Measurements from ENCODE around the gene ZNF280D. TPM values are rescaled to one million over a fixed set of nuclear protein-coding genes. Genes with fewer than 3 reads are reported as not detected.

The ZNF280D gene
- total RNA-seq, 1 experiment from 2014 or later = 25.3 TPM

DNA sequence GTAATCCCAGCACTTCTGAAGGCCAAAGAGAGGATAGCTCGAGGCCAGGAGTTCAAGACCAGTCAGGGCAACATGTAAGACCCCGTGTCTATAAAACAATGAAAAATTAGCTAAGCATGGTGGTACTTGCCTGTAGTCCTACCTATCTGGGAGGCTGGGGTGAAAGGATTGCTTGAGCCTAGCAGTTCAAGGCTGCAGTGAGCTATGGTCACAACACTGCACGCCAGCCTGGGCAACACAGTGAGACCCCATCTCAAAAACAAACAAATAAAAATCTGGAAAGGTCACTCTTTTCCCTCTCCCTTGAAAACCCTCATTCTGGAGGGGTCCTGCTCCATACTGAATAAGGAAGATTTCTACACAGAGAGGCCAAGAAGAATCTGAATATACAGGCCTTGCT is 43.5 kb upstream of the ZNF280D start:
- no peaks in the 10 kb centered on the region for H3K36me3 ChIP-seq (ENCODE audit: control insufficient read depth in 1 of 2, insufficient read depth in 2 of 2, low read length in 2 of 2)
- H3K4me2 ChIP-seq (ENCODE audit: low read length) = no peak overlapping the region
- no peak overlapping the region for H2AFZ ChIP-seq (ENCODE audit: low read depth, low read length, poor library complexity, severe bottlenecking)
- ChIA-PET POLR2A (no interaction called here), RAD21 (ENCODE audit: low non-redundant PET in 1 of 2, low total read pairs in 2 of 2, uncharacterized antibody in 2 of 2, unreplicated experiment in 2 of 2) (no interaction called here), CTCF (no interaction called here)
- no peaks in the 10 kb centered on the region for H3K9me3 ChIP-seq (ENCODE audit: control insufficient read depth in 1 of 2, insufficient read depth in 1 of 2, low read depth in 1 of 2, low read length in 2 of 2)
- no peak overlapping the region for H3K4me3 ChIP-seq (replicated peaks in 1 of 2; ENCODE audit: low read depth in 1 of 2, low read length in 2 of 2)
- no peak overlapping the region for H3K9ac ChIP-seq (ENCODE audit: low read length)
- no peaks in the 10 kb centered on the region for H4K20me1 ChIP-seq (ENCODE audit: insufficient read depth)
- H3K79me2 ChIP-seq (ENCODE audit: insufficient read depth, low read length) = no peaks in the 10 kb centered on the region
- TF ChIP-seq POLR2A (IDR thresholded peaks at IDR 0.05; ENCODE audit: borderline replicate concordance, extremely low read depth, insufficient read depth, insufficient read length) (no peak), SP1 (IDR thresholded peaks at IDR 0.05; ENCODE audit: low read depth) (no peak), ZNF274 (IDR thresholded peaks at IDR 0.05; ENCODE audit: low read depth, low read length) (no peak), YY1 (IDR thresholded peaks at IDR 0.05; ENCODE audit: extremely low read depth, insufficient replicate concordance, low read depth, low read length) (no peak), EZH2phosphoT487 (IDR thresholded peaks at IDR 0.05; ENCODE audit: borderline replicate concordance) (no peak), ELF1 (IDR thresholded peaks at IDR 0.05; ENCODE audit: borderline replicate concordance, low read depth) (no peak), EZH2 (IDR thresholded peaks at IDR 0.05) (no peak), RAD21 (IDR thresholded peaks at IDR 0.05; ENCODE audit: low read depth) (no peak), CBX3 (IDR thresholded peaks at IDR 0.05; ENCODE audit: low read depth) (no peak), FOSL1 (IDR thresholded peaks at IDR 0.05; ENCODE audit: low read depth) (no peak), SRF (IDR thresholded peaks at IDR 0.05; ENCODE audit: low read depth) (no peak), ZFX (IDR thresholded peaks at IDR 0.05) (no peak), CEBPB (IDR thresholded peaks at IDR 0.05; ENCODE audit: low read depth) (no peak), POLR2AphosphoS5 (IDR thresholded peaks at IDR 0.05; ENCODE audit: low read depth, low read length) (no peak)
- TF ChIP-seq, protein P1, sequence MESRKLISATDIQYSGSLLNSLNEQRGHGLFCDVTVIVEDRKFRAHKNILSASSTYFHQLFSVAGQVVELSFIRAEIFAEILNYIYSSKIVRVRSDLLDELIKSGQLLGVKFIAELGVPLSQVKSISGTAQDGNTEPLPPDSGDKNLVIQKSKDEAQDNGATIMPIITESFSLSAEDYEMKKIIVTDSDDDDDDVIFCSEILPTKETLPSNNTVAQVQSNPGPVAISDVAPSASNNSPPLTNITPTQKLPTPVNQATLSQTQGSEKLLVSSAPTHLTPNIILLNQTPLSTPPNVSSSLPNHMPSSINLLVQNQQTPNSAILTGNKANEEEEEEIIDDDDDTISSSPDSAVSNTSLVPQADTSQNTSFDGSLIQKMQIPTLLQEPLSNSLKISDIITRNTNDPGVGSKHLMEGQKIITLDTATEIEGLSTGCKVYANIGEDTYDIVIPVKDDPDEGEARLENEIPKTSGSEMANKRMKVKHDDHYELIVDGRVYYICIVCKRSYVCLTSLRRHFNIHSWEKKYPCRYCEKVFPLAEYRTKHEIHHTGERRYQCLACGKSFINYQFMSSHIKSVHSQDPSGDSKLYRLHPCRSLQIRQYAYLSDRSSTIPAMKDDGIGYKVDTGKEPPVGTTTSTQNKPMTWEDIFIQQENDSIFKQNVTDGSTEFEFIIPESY (IDR thresholded peaks at IDR 0.05; ENCODE audit: extremely low read depth, insufficient replicate concordance, low read length) = no peak
- TF ChIP-seq, protein P2, sequence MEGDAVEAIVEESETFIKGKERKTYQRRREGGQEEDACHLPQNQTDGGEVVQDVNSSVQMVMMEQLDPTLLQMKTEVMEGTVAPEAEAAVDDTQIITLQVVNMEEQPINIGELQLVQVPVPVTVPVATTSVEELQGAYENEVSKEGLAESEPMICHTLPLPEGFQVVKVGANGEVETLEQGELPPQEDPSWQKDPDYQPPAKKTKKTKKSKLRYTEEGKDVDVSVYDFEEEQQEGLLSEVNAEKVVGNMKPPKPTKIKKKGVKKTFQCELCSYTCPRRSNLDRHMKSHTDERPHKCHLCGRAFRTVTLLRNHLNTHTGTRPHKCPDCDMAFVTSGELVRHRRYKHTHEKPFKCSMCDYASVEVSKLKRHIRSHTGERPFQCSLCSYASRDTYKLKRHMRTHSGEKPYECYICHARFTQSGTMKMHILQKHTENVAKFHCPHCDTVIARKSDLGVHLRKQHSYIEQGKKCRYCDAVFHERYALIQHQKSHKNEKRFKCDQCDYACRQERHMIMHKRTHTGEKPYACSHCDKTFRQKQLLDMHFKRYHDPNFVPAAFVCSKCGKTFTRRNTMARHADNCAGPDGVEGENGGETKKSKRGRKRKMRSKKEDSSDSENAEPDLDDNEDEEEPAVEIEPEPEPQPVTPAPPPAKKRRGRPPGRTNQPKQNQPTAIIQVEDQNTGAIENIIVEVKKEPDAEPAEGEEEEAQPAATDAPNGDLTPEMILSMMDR (IDR thresholded peaks at IDR 0.05 in 2 of 3, conservative IDR thresholded peaks at IDR 0.05 in 1 of 3; ENCODE audit: borderline replicate concordance in 1 of 3, insufficient read depth in 1 of 3, low read depth in 2 of 3, low read length in 2 of 3) = no peak
- TF ChIP-seq, protein P3, sequence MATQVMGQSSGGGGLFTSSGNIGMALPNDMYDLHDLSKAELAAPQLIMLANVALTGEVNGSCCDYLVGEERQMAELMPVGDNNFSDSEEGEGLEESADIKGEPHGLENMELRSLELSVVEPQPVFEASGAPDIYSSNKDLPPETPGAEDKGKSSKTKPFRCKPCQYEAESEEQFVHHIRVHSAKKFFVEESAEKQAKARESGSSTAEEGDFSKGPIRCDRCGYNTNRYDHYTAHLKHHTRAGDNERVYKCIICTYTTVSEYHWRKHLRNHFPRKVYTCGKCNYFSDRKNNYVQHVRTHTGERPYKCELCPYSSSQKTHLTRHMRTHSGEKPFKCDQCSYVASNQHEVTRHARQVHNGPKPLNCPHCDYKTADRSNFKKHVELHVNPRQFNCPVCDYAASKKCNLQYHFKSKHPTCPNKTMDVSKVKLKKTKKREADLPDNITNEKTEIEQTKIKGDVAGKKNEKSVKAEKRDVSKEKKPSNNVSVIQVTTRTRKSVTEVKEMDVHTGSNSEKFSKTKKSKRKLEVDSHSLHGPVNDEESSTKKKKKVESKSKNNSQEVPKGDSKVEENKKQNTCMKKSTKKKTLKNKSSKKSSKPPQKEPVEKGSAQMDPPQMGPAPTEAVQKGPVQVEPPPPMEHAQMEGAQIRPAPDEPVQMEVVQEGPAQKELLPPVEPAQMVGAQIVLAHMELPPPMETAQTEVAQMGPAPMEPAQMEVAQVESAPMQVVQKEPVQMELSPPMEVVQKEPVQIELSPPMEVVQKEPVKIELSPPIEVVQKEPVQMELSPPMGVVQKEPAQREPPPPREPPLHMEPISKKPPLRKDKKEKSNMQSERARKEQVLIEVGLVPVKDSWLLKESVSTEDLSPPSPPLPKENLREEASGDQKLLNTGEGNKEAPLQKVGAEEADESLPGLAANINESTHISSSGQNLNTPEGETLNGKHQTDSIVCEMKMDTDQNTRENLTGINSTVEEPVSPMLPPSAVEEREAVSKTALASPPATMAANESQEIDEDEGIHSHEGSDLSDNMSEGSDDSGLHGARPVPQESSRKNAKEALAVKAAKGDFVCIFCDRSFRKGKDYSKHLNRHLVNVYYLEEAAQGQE (IDR thresholded peaks at IDR 0.05; ENCODE audit: low read depth) = no peak
- intact Hi-C loops (cut with micrococcal nuclease) = no loop called here
- no peaks in the 10 kb centered on the region for H3K4me1 ChIP-seq (ENCODE audit: control insufficient read depth in 1 of 2, insufficient read depth in 2 of 2, low read length in 2 of 2)
- ATAC-seq = no peak
- H3K9me2 ChIP-seq (ENCODE audit: insufficient read depth) = no peaks in the 10 kb centered on the region
- H3K27ac ChIP-seq (ENCODE audit: low read depth, low read length) = no peak overlapping the region
- DNase-seq (ENCODE audit: low read depth, low spot score) = no peak
- no peaks in the 10 kb centered on the region for H3K27me3 ChIP-seq (ENCODE audit: insufficient read depth, low read length)
- no TSS peak for BruUV-seq (replicated peaks)
